Fibroblast of lung (primary cell): ENCODE results near the gene SLC22A12.

Source experiments
- CTCF ChIP-seq, 2 donors: IDR thresholded peaks in 1 of 2; conservative IDR thresholded peaks in 1 of 2; 1 replicate in 1 of 2; 2 replicates in 1 of 2; pipeline ENCODE4 v1.5.1; 2011 to 2012; ENCODE audit warnings: low read length in 2 of 2, control low read depth in 1 of 2, inconsistent platforms in 1 of 2, low read depth in 1 of 2, mild to moderate bottlenecking in 1 of 2
- EZH2 ChIP-seq: IDR thresholded peaks from 2 replicates; pipeline ENCODE4 v1.5.1; 2012; ENCODE audit warnings: low read length, control low read depth, mild to moderate bottlenecking; ENCODE audit errors: missing control alignments

DNA sequence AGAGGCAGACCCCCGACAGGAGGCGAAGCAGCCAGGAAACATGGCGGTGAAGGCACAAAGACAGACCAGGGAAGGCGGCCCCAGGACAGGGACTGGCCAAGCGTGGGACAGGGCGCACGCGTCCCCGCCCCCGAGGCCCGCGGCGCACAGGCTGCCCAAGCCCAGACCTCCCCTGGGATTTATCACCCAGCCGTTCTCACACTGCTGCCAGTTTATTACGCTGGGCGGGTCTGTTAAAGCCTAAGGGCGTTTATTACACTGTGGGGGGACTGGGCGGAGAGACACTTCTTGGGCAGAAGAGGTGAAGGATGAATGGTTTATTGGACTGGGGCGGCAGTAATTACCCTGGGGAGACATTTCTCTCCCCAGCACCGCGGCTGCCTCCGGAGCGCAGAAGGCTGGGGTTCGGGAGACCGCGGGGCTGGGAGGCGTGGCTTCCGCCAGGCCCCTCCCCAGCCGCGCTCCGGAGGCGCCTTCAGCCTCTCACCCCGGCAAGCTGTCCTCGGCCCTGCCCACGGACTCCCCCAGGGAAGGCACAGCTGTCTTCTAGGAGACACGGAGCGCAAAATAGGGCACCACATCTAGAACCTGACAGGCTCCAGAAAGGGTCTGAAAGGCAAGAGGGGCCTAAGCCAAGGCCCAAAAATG is 47.1 kb downstream of the SLC22A12 start:
- TF ChIP-seq CTCF (conservative IDR thresholded peaks at IDR 0.05 in 1 of 2, IDR thresholded peaks at IDR 0.05 in 1 of 2; ENCODE audit: low read depth in 1 of 2, low read length in 2 of 2) (no peak), EZH2 (no peak)
